ENCODE measurements around the gene ADARB2.

ADARB2 gene

GRCh38 chr10:1578392-1579140 is 158.8 kb downstream of the ADARB2 start:
- no peak overlapping the region for H3K4me3 ChIP-seq
- H3K27ac ChIP-seq, result no peak overlapping the region

- H3K27ac ChIP-seq, result no peak overlapping the region
- H3K4me3 ChIP-seq, result no peak overlapping the region
These were observed 159.4 kb downstream of the ADARB2 start for GRCh38 chr10:1577945-1578344.

GRCh38 chr10:1577373-1577770 is 160.0 kb downstream of the ADARB2 start:
- Histone ChIP-seq H3K27ac (no peak overlapping the region), H3K4me3 (no peak overlapping the region)

GRCh38 chr10:1576467-1577372 is 160.6 kb downstream of the ADARB2 start:
- Histone ChIP-seq H3K27ac (no peak overlapping the region), H3K4me3 (no peak overlapping the region)

GRCh38 chr10:1575481-1576244 is 161.7 kb downstream of the ADARB2 start:
- Histone ChIP-seq H3K27ac (no peak overlapping the region), H3K4me3 (no peak overlapping the region)

GRCh38 chr10:1574719-1575118 is 162.6 kb downstream of the ADARB2 start:
- H3K27ac ChIP-seq, result no peak overlapping the region
- H3K4me3 ChIP-seq, result no peak overlapping the region

GRCh38 chr10:1573981-1574380 is 163.3 kb downstream of the ADARB2 start:
- Histone ChIP-seq H3K27ac (no peak overlapping the region), H3K4me3 (no peak overlapping the region)

- no peak overlapping the region for H3K4me3 ChIP-seq
- H3K27ac ChIP-seq, result no peak overlapping the region
These were observed 163.9 kb downstream of the ADARB2 start for GRCh38 chr10:1573334-1573969.

GRCh38 chr10:1572519-1573333 is 164.6 kb downstream of the ADARB2 start:
- Histone ChIP-seq H3K4me3 (no peak overlapping the region), H3K27ac (no peak overlapping the region)

GRCh38 chr10:1571587-1572237 is 165.6 kb downstream of the ADARB2 start:
- Histone ChIP-seq H3K4me3 (no peak overlapping the region), H3K27ac (no peak overlapping the region)

GRCh38 chr10:1570416-1571051 is 166.8 kb downstream of the ADARB2 start:
- Histone ChIP-seq H3K4me3 (no peak overlapping the region), H3K27ac (no peak overlapping the region)

GRCh38 chr10:1569208-1569607 is 168.1 kb downstream of the ADARB2 start:
- H3K4me3 ChIP-seq, result no peak overlapping the region
- no peak overlapping the region for H3K27ac ChIP-seq

GRCh38 chr10:1567742-1568495 is 169.4 kb downstream of the ADARB2 start:
- no peak overlapping the region for H3K27ac ChIP-seq
- no peak overlapping the region for H3K4me3 ChIP-seq

GRCh38 chr10:1567152-1567551 is 170.2 kb downstream of the ADARB2 start:
- no peak overlapping the region for H3K4me3 ChIP-seq

GRCh38 chr10:1564791-1565190 is 172.5 kb downstream of the ADARB2 start:
- Histone ChIP-seq H3K27ac (no peak overlapping the region), H3K4me3 (no peak overlapping the region)

More at GRCh38 chr10:1567152-1567551, 170.2 kb downstream of the ADARB2 start:
- H3K27ac ChIP-seq, result no peak overlapping the region

- Histone ChIP-seq H3K4me3 (no peak overlapping the region), H3K27ac (no peak overlapping the region)
These were observed 174.3 kb downstream of the ADARB2 start for GRCh38 chr10:1563028-1563427.

GRCh38 chr10:1561731-1562337 is 175.5 kb downstream of the ADARB2 start:
- Histone ChIP-seq H3K27ac (no peak overlapping the region), H3K4me3 (no peak overlapping the region)
